Measurements from ENCODE around the gene THRB. TPM values are rescaled to one million over a fixed set of nuclear protein-coding genes. Genes with fewer than 3 reads are reported as not detected.

THRB gene
- total RNA-seq, 4 donors from 2014 or later = 9.8 to 52.4 (median 31.3) TPM

GRCh38 chr3:24344784-24345439 lies 149.7 kb downstream of the THRB start:
- no peaks in the 10 kb centered on the region for H3K27me3 ChIP-seq
- no peak for TF ChIP-seq EP300 (IDR thresholded peaks at IDR 0.05; ENCODE audit: low read depth)
- TF ChIP-seq POLR2AphosphoS5 (IDR thresholded peaks at IDR 0.05) = no peak
- TF ChIP-seq POLR2A (IDR thresholded peaks at IDR 0.05) = no peak
- no peak for TF ChIP-seq CTCF (IDR thresholded peaks at IDR 0.05)
- 77 to 80% methylated on average over 3 of the region's 3 CpGs for WGBS, 2 donors (ENCODE audit: low coverage in 1 of 2)
- no peak overlapping the region for H3K4me3 ChIP-seq
- H3K4me1 ChIP-seq = peaks cover 0 to 12% (median 3%) of the 10 kb centered on the region in 4 donors
- no peaks in the 10 kb centered on the region for H3K36me3 ChIP-seq
- intact Hi-C loops (cut with DNase I; ENCODE audit: low total_unique reads) = no loop called here
- in situ Hi-C loops (cut with MboI; ENCODE audit: low pct_ligation_motif_present in 1 of 4, low pct_unique_long_range_greater_than_20kb in 1 of 4, low sequenced_read_pairs in 3 of 4) = no loop called here
- no peaks in the 10 kb centered on the region for H3K9me3 ChIP-seq
- H3K27ac ChIP-seq = no peak overlapping the region
- DNase-seq = no peak

- no peak overlapping the region for H3K27ac ChIP-seq
- H3K27me3 ChIP-seq = no peaks in the 10 kb centered on the region
- H3K4me3 ChIP-seq = no peak overlapping the region
- no peak for DNase-seq
- no peaks in the 10 kb centered on the region for H3K36me3 ChIP-seq
- TF ChIP-seq CTCF (IDR thresholded peaks at IDR 0.05) (no peak), EP300 (IDR thresholded peaks at IDR 0.05; ENCODE audit: low read depth) (no peak), POLR2A (IDR thresholded peaks at IDR 0.05) (no peak), POLR2AphosphoS5 (IDR thresholded peaks at IDR 0.05) (no peak)
- peaks cover 12 to 29% (median 16%) of the 10 kb centered on the region in 4 donors for H3K4me1 ChIP-seq
- 76 to 78% methylated on average over 3 of the region's 3 CpGs for WGBS, 2 donors (ENCODE audit: low coverage in 1 of 2)
- in situ Hi-C loops (cut with MboI; ENCODE audit: low pct_ligation_motif_present in 1 of 4, low pct_unique_long_range_greater_than_20kb in 1 of 4, low sequenced_read_pairs in 3 of 4) = no loop called here
- no peaks in the 10 kb centered on the region for H3K9me3 ChIP-seq
- intact Hi-C loops (cut with DNase I; ENCODE audit: low total_unique reads) = no loop called here
Measured at GRCh38 chr3:24343084-24343783, 151.4 kb downstream of the THRB start.

GRCh38 chr3:24342275-24342674 lies 152.4 kb downstream of the THRB start:
- TF ChIP-seq POLR2AphosphoS5 (IDR thresholded peaks at IDR 0.05) = no peak
- no peak for TF ChIP-seq CTCF (IDR thresholded peaks at IDR 0.05)
- no peak for TF ChIP-seq POLR2A (IDR thresholded peaks at IDR 0.05)
- TF ChIP-seq EP300 (IDR thresholded peaks at IDR 0.05; ENCODE audit: low read depth) = no peak
- Histone ChIP-seq H3K27me3 (no peaks in the 10 kb centered on the region), H3K4me1 (peaks cover 14 to 38% (median 16%) of the 10 kb centered on the region in 4 donors), H3K36me3 (no peaks in the 10 kb centered on the region), H3K4me3 (no peak overlapping the region), H3K9me3 (no peaks in the 10 kb centered on the region), H3K27ac (no peak overlapping the region)
- intact Hi-C loops (cut with DNase I; ENCODE audit: low total_unique reads) = no loop called here
- WGBS, 2 donors (ENCODE audit: low coverage in 1 of 2) = 90 to 92% methylated on average over 4 of the region's 4 CpGs
- DNase-seq = no peak
- in situ Hi-C loops (cut with MboI; ENCODE audit: low pct_ligation_motif_present in 1 of 4, low pct_unique_long_range_greater_than_20kb in 1 of 4, low sequenced_read_pairs in 3 of 4) = no loop called here

- Histone ChIP-seq H3K4me1 (peaks cover 14 to 39% (median 16%) of the 10 kb centered on the region in 4 donors), H3K27ac (no peak overlapping the region), H3K4me3 (no peak overlapping the region), H3K9me3 (no peaks in the 10 kb centered on the region), H3K27me3 (no peaks in the 10 kb centered on the region), H3K36me3 (no peaks in the 10 kb centered on the region)
- in situ Hi-C loops (cut with MboI; ENCODE audit: low pct_ligation_motif_present in 1 of 4, low pct_unique_long_range_greater_than_20kb in 1 of 4, low sequenced_read_pairs in 3 of 4) (no loop called here), intact Hi-C loops (cut with DNase I; ENCODE audit: low total_unique reads) (no loop called here)
- DNase-seq = no peak
- TF ChIP-seq POLR2AphosphoS5 (IDR thresholded peaks at IDR 0.05) = no peak
- no peak for TF ChIP-seq CTCF (IDR thresholded peaks at IDR 0.05)
- TF ChIP-seq POLR2A (IDR thresholded peaks at IDR 0.05) = no peak
- no peak for TF ChIP-seq EP300 (IDR thresholded peaks at IDR 0.05; ENCODE audit: low read depth)
Measured at GRCh38 chr3:24341668-24342067, 153.0 kb downstream of the THRB start.
